ENCODE results near the gene STRADB. TPM values are rescaled to one million over a fixed set of nuclear protein-coding genes. Genes with fewer than 3 reads are reported as not detected.
"Not testable (repeated sequence)": the region's sequence is repeated elsewhere in the genome, so short reads cannot be mapped to it uniquely, and the experiment has no call there.

Gene STRADB
- total RNA-seq, 1 experiment from 2014 or later: 27.6 TPM

GRCh38 chr2:201419057-201419635, 32.4 kb upstream of the STRADB start:
- no peak overlapping the region for H3K4me3 ChIP-seq
- no peak for DNase-seq
- no peak overlapping the region for H3K27ac ChIP-seq
- H3K27me3 ChIP-seq: no peaks in the 10 kb centered on the region
- no peaks in the 10 kb centered on the region for H3K9me3 ChIP-seq (replicated peaks)
- no peaks in the 10 kb centered on the region for H3K36me3 ChIP-seq
- H3K4me1 ChIP-seq: peaks cover 3% of the 10 kb centered on the region; the same call in 1 of the 2 replicates

DNA sequence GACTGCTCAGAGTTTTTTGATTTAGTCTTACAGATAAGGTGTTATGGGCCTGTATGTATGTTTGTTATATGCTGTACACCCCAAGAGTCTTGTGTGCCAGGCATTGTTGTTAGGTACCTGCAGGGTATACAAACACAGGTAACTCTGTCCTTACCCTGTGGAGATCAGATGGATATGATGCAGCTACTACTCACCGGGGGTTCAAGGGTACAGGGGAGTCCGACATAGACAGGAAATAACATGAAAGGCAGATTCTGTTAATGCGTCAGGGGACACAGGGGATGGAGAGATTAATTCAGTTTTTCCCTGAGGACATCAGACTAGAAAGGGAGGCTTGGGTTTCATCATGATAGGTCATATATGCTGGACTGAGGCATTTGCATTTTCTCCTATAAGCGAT, 31.6 kb upstream of the STRADB start:
- Histone ChIP-seq H3K9me3 (replicated peaks) (no peaks in the 10 kb centered on the region), H3K4me1 (peaks cover 11% of the 10 kb centered on the region), H3K4me3 (no peak overlapping the region), H3K27me3 (no peaks in the 10 kb centered on the region), H3K27ac (no peak overlapping the region), H3K36me3 (no peaks in the 10 kb centered on the region)
- no peak for DNase-seq

DNA sequence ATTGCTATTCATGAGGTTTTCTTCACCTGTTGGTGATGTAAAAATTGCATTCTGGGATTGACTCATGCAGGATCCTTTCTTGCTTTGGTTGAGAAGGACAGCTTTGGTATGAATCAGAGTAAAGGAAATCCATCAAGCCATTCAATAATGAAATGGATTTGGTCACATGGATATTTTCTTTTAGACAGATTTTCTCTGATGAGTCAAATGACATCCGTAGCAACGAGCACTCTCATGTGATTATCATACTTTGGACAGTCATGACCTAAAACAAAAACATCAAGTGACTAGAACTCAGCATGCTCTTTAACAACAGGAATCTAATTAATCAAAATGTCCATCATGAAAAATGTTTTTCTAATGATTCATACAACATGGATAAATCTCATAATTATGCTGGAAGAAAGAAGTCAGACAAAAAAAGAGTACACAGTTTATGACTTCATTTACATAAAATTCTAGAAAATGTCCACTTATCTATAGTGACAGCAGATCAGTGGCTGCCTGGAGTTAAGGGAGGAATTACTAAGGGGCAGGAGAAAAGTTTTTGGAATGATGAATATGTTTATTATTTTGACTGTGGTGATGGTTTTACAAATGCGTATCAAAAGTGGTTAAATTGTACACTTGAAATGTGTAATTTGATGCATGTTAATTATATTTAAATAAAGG, 31.0 kb upstream of the STRADB start:
- Histone ChIP-seq H3K9me3 (replicated peaks) (no peaks in the 10 kb centered on the region), H3K4me3 (no peak overlapping the region), H3K27me3 (no peaks in the 10 kb centered on the region), H3K4me1 (peaks cover 14% of the 10 kb centered on the region), H3K27ac (no peak overlapping the region), H3K36me3 (no peaks in the 10 kb centered on the region)
- DNase-seq: no peak

GRCh38 chr2:201425952-201426351, 25.6 kb upstream of the STRADB start:
- Histone ChIP-seq H3K27ac (no peak overlapping the region), H3K4me1 (peaks cover 14% of the 10 kb centered on the region), H3K36me3 (0 out of 2 replicates have a peak, but pooled peaks cover 2% of the 10 kb centered on the region), H3K4me3 (no peak overlapping the region), H3K9me3 (replicated peaks) (peaks cover 6% of the 10 kb centered on the region), H3K27me3 (no peaks in the 10 kb centered on the region)
- DNase-seq: no peak

DNA sequence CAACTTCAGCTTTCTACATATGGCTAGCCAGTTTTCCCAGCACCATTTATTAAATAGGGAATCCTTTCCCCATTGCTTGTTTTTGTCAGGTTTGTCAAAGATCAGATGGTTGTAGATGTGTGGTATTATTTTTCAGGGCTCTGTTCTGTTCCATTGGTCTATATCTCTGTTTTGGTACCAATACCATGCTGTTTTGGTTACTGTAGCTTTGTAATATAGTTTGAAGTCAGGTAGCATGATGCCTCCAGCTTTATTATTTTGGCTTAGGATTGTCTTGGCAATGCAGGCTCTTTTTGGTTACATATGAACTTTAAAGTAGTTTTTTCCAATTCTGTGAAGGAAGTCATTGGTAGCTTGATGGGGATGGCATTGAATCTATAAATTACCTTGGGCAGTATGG, 23.2 kb upstream of the STRADB start:
- peaks cover 14% of the 10 kb centered on the region for H3K4me1 ChIP-seq
- not testable (repeated sequence) for H3K9me3 ChIP-seq (replicated peaks); DNase-seq; H3K36me3 ChIP-seq; H3K4me3 ChIP-seq; H3K27me3 ChIP-seq; H3K27ac ChIP-seq

- H3K9me3 ChIP-seq (replicated peaks); H3K4me1 ChIP-seq; DNase-seq; H3K36me3 ChIP-seq; H3K27ac ChIP-seq; H3K4me3 ChIP-seq; H3K27me3 ChIP-seq: not testable (repeated sequence)
These were observed 21.7 kb upstream of the STRADB start for GRCh38 chr2:201429835-201430234.

- H3K9me3 ChIP-seq (replicated peaks); H3K27me3 ChIP-seq; H3K4me1 ChIP-seq; H3K4me3 ChIP-seq; H3K27ac ChIP-seq; H3K36me3 ChIP-seq; DNase-seq: not testable (repeated sequence)
These were observed 21.2 kb upstream of the STRADB start for GRCh38 chr2:201430322-201430721.

GRCh38 chr2:201430839-201431238, 20.7 kb upstream of the STRADB start:
- no peaks in the 10 kb centered on the region for H3K27me3 ChIP-seq
- no peak overlapping the region for H3K27ac ChIP-seq
- no peaks in the 10 kb centered on the region for H3K4me1 ChIP-seq
- H3K4me3 ChIP-seq: no peak overlapping the region
- peaks cover 6% of the 10 kb centered on the region for H3K9me3 ChIP-seq (replicated peaks)
- no peak for DNase-seq
- 0 out of 2 replicates have a peak, but pooled peaks cover 5% of the 10 kb centered on the region for H3K36me3 ChIP-seq

DNA sequence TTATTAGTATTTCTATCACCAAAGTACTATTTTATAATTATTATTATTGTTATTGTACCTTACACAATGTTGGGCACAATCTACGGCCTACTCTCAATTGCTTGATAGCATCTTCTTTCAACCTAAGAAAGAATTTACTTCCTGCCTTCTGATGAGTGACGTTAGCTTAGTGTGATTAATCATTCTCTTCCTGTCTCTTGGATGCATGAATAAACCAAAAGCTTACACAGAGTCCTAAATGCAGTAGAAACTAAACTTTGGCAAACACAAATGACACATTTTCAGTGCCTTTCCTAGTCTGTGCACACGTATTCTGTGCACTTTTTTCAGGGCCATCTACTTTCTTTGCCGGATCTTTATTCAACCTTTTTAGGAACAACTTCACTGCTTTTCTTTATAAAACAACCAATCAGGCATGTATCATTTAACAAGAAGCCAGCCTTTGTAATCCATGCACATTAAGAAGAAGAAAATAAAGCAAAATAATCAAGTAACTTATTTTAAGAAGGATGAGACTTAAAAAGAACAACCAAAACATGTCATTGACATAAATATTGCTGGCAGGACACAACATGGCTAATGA, 19.4 kb upstream of the STRADB start:
- H3K4me1 ChIP-seq: no peaks in the 10 kb centered on the region
- H3K9me3 ChIP-seq (replicated peaks): peaks cover 6% of the 10 kb centered on the region
- no peak for DNase-seq
- no peaks in the 10 kb centered on the region for H3K27me3 ChIP-seq
- H3K27ac ChIP-seq: no peak overlapping the region
- H3K4me3 ChIP-seq: no peak overlapping the region
- 0 out of 2 replicates have a peak, but pooled peaks cover 5% of the 10 kb centered on the region for H3K36me3 ChIP-seq

DNA sequence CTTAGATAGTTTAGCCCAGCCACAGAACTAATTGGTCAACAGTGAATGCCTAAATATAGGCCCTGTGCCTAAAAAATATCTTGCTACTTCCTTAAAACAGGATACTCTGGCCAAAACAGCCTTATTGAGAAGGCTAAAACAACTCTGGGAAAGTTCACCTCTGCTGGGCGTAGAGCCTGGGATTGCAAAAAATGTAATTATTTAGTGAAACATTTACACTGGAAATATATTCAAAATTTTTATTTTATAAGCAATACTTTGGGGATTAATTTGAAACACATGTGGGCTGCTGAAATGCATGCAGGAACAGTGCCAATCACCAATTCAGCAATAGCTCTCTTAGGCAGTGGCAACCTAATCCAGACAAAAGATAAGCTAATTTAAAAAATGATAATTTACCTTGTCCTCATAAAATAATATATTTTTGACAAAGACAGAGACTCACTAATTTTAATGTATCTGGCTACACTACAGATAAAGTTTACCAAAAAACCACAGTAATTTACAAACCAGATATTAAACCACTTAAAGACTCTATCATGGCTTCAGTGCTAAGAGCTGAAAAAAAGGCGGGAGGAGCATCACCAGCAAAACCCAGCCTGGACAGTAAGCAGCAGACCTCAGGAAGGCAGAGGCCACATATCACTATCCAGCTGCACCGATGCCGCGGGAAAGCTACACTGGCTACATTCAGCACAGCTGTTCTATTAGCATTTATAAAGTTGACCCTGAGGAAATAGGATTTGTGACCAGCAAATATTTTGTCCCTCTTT, 18.7 kb upstream of the STRADB start:
- H3K9me3 ChIP-seq (replicated peaks): peaks cover 6% of the 10 kb centered on the region
- H3K4me3 ChIP-seq: no peak overlapping the region
- H3K27me3 ChIP-seq: no peaks in the 10 kb centered on the region
- no peak overlapping the region for H3K27ac ChIP-seq
- no peaks in the 10 kb centered on the region for H3K4me1 ChIP-seq
- 0 out of 2 replicates have a peak, but pooled peaks cover 5% of the 10 kb centered on the region for H3K36me3 ChIP-seq
- peak; percentile 27 to 54 for DNase-seq

DNA sequence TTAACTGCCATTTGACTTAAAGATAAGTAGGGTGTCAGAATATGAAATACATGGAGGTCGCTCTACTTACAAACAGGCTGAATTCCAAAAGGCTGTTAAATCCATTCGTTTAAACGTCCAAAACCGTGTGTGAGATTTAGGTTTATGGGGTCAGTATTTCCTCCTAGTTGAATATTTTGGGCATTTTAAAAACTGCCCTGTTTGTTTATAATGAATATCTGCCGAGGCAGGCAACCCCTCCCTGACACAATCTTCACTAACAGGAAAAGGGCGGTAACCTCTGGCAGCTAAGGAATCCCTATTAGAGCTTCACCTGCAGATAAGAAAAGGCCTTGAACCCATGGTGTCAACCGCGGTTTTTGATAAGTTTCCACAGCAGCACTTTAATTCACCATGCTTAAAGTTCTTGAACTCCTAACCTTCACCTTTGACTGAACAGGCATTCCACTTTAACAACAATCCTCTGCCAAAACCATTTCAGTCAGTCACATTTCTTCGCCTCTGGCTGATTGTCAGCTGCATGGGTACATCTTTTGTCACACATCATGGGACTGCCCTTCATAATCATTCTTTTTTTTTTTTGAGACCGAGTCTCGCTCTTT, 18.0 kb upstream of the STRADB start:
- DNase-seq: no peak
- peaks cover 4% of the 10 kb centered on the region for H3K9me3 ChIP-seq (replicated peaks)
- H3K27me3 ChIP-seq: no peaks in the 10 kb centered on the region
- no peak overlapping the region for H3K4me3 ChIP-seq
- H3K36me3 ChIP-seq: 0 out of 2 replicates have a peak, but pooled peaks cover 5% of the 10 kb centered on the region
- no peaks in the 10 kb centered on the region for H3K4me1 ChIP-seq
- no peak overlapping the region for H3K27ac ChIP-seq

DNA sequence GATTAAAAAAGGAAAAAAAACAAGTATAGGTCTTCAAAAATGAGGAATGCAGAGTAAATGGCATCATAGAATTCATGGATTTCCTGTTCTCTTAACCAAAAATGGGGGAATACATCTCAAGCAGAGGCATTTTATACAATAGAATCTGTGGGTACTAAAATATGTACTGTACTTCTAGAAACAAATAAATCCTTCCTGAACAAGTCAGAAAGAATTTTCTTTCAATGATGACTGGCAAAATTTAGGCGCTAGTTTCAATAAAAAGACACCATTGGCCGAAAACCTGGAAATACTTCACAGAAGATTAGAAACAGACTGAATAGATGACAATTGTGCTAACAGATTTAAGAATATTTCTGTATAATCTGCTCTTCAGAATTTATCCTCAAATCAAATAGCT, 15.4 kb upstream of the STRADB start:
- Histone ChIP-seq H3K4me3 (no peak overlapping the region), H3K9me3 (replicated peaks) (no peaks in the 10 kb centered on the region), H3K27me3 (no peaks in the 10 kb centered on the region), H3K36me3 (0 out of 2 replicates have a peak, but pooled peaks cover 2% of the 10 kb centered on the region), H3K27ac (no peak overlapping the region), H3K4me1 (no peaks in the 10 kb centered on the region)
- DNase-seq: no peak

DNA sequence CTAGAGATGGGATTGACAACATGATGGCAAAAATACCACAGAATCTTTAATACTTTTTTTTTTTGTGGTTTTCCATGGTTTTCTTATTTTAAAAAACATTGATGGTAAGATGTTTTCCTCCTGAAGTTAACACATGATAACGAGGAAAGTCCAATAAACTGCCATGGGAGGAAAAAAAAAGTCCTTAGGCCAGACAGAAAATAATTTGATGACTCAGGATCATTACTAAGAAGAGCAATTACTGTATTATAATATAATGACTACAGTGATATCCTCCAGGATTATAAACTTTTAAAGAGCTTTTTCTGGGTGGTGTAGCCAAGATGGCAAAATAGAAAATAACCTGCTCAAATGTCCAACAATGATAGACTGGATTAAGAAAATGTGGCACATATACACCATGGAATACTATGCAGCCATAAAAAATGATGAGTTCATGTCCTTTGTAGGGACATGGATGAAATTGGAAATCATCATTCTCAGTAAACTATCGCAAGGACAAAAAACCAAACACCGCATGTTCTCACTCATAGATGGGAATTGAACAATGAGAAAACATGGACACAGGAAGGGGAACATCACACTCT, 12.1 kb upstream of the STRADB start:
- not testable (repeated sequence) for DNase-seq; H3K4me1 ChIP-seq; H3K27me3 ChIP-seq; H3K4me3 ChIP-seq; H3K27ac ChIP-seq; H3K36me3 ChIP-seq; H3K9me3 ChIP-seq (replicated peaks)

DNA sequence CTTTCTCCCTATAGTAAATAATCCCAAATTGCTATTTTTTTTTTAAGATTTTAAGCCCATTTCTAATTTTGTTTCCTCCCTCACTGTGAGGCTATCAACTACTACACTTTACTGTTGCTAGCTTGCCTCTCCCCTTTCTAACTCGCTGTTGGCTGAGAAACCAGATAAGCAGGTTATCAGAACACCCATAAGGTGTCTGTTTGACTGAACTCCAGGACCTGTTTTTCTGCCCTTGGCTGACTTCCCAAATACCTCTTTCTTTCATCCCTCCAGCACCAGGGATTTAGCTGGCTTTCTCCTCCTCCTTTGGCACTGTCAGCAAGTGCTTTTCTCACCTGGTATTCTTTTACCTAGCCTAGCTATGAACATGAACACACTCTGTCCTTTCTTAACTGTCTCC, 11.4 kb upstream of the STRADB start:
- no peaks in the 10 kb centered on the region for H3K36me3 ChIP-seq
- H3K4me3 ChIP-seq: no peak overlapping the region
- H3K27ac ChIP-seq: no peak overlapping the region
- no peaks in the 10 kb centered on the region for H3K27me3 ChIP-seq
- DNase-seq: no peak
- no peaks in the 10 kb centered on the region for H3K9me3 ChIP-seq (replicated peaks)
- peaks cover 9% of the 10 kb centered on the region for H3K4me1 ChIP-seq

Measured in SJCRH30 (cell line).